ENCODE data around the gene TMEM259. TPM values are rescaled to one million over a fixed set of nuclear protein-coding genes. Genes with fewer than 3 reads are reported as not detected.

Gene TMEM259
- total and polyA plus RNA-seq, 2 of the 13 experiments (the other 11 are each of a cell fraction or from before 2014, with no cell fraction given) = 64.7 to 164 TPM

- TF ChIP-seq TMF1 (CRISPR knock-in tag; IDR thresholded peaks at IDR 0.05; ENCODE audit: low read depth) (0 out of 2 replicates have a peak, but pooled peaks have one; percentile 25), PHB2 (IDR thresholded peaks at IDR 0.05; ENCODE audit: partially characterized antibody) (no peak), ZSCAN29 (CRISPR knock-in tag; conservative IDR thresholded peaks at IDR 0.05) (no peak), NFKB2 (CRISPR knock-in tag; IDR thresholded peaks at IDR 0.05; ENCODE audit: borderline replicate concordance) (0 out of 2 replicates have a peak, but pooled peaks have one; percentile 13), DR1 (CRISPR knock-in tag; IDR thresholded peaks at IDR 0.05) (no peak), HIVEP1 (CRISPR knock-in tag; IDR thresholded peaks at IDR 0.05) (peak; percentile 32; the same call in 1 of the 2 replicates), ZNF749 (CRISPR knock-in tag; IDR thresholded peaks at IDR 0.05; ENCODE audit: borderline replicate concordance) (0 out of 2 replicates have a peak, but pooled peaks have one; percentile 29), MED13 (CRISPR knock-in tag; IDR thresholded peaks at IDR 0.05) (peak; percentile 61; the same call in 1 of the 2 replicates), PRDM10 (CRISPR knock-in tag; IDR thresholded peaks at IDR 0.05; ENCODE audit: low read depth) (no peak), TBX2 (CRISPR knock-in tag; IDR thresholded peaks at IDR 0.05; ENCODE audit: borderline replicate concordance) (no peak), ZNF160 (CRISPR knock-in tag; IDR thresholded peaks at IDR 0.05) (peak; percentile 19; the same call in 1 of the 2 replicates), ZNF883 (CRISPR knock-in tag; IDR thresholded peaks at IDR 0.05; ENCODE audit: not compliant biosample characterization) (peak; percentile 33), ZNF776 (CRISPR knock-in tag; IDR thresholded peaks at IDR 0.05) (peak; percentile 16; the same call in 1 of the 2 replicates)
- TF ChIP-seq, protein P1, sequence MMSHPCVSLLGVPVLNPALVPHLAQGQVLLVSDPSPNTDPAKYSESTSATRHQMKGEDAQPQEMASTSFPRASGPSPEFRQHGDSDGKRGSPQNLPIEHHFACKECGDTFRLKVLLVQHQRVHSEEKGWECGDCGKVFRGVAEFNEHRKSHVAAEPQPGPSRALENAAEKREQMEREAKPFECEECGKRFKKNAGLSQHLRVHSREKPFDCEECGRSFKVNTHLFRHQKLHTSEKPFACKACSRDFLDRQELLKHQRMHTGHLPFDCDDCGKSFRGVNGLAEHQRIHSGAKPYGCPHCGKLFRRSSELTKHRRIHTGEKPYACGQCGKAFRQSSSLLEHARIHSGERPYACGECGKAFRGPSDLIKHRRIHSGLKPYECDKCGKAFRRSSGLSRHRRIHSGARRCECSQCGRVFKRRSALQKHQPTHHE (CRISPR knock-in tag; IDR thresholded peaks at IDR 0.05; ENCODE audit: borderline replicate concordance) = peak; percentile 79; the same call in 1 of the 2 replicates
- TF ChIP-seq, protein P2, sequence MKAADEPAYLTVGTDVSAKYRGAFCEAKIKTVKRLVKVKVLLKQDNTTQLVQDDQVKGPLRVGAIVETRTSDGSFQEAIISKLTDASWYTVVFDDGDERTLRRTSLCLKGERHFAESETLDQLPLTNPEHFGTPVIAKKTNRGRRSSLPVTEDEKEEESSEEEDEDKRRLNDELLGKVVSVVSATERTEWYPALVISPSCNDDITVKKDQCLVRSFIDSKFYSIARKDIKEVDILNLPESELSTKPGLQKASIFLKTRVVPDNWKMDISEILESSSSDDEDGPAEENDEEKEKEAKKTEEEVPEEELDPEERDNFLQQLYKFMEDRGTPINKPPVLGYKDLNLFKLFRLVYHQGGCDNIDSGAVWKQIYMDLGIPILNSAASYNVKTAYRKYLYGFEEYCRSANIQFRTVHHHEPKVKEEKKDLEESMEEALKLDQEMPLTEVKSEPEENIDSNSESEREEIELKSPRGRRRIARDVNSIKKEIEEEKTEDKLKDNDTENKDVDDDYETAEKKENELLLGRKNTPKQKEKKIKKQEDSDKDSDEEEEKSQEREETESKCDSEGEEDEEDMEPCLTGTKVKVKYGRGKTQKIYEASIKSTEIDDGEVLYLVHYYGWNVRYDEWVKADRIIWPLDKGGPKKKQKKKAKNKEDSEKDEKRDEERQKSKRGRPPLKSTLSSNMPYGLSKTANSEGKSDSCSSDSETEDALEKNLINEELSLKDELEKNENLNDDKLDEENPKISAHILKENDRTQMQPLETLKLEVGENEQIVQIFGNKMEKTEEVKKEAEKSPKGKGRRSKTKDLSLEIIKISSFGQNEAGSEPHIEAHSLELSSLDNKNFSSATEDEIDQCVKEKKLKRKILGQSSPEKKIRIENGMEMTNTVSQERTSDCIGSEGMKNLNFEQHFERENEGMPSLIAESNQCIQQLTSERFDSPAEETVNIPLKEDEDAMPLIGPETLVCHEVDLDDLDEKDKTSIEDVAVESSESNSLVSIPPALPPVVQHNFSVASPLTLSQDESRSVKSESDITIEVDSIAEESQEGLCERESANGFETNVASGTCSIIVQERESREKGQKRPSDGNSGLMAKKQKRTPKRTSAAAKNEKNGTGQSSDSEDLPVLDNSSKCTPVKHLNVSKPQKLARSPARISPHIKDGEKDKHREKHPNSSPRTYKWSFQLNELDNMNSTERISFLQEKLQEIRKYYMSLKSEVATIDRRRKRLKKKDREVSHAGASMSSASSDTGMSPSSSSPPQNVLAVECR (CRISPR knock-in tag; IDR thresholded peaks at IDR 0.05; ENCODE audit: borderline replicate concordance) = peak; percentile 4; the same call in 1 of the 2 replicates
Observed at GRCh38 chr19:1026783-1027649, 6.1 kb upstream of the TMEM259 start (continued).

All from HepG2 (cell line).